Lung (tissue), 13 donors: ENCODE measurements around the gene CCDC150. TPM values are rescaled to one million over a fixed set of nuclear protein-coding genes. Genes with fewer than 3 reads are reported as not detected.

Experiments used
- ATAC-seq: fragments of 200-7000 bp; cut with Tn5 transposase; one replicate; pipeline ENCODE4 v1.9.1; 2020; ENCODE audit warnings: moderate number of reproducible peaks; ENCODE audit not compliant: insufficient read depth, low FRiP score
- DNase-seq, 3 donors: peaks; one replicate each; pipeline ENCODE4 v3.0.0-alpha.2; 2013 to 2017
- H3K27ac ChIP-seq, 2 donors: one replicate each; pipeline ENCODE4 v1.5.1; 2013; ENCODE audit warnings: mild to moderate bottlenecking in 2 of 2, moderate library complexity in 2 of 2, control low read depth in 1 of 2, inconsistent platforms in 1 of 2, low read depth in 1 of 2, low read length in 1 of 2
- H3K27me3 ChIP-seq, 3 donors: one replicate each; pipeline ENCODE4 v1.5.1; 2013; ENCODE audit warnings: low read length in 2 of 3; ENCODE audit not compliant: control insufficient read depth in 3 of 3, insufficient read depth in 3 of 3
- H3K36me3 ChIP-seq, 4 donors: one replicate each; pipeline ENCODE4 v1.5.1; 2013; ENCODE audit warnings: low read length in 4 of 4, mild to moderate bottlenecking in 1 of 4, moderate library complexity in 1 of 4; ENCODE audit not compliant: control insufficient read depth in 4 of 4, insufficient read depth in 4 of 4
- H3K4me1 ChIP-seq, 5 donors: one replicate each; pipeline ENCODE4 v1.5.1; 2013; ENCODE audit warnings: low read length in 5 of 5, mild to moderate bottlenecking in 2 of 5, moderate library complexity in 1 of 5; ENCODE audit not compliant: control insufficient read depth in 5 of 5, insufficient read depth in 5 of 5
- H3K4me3 ChIP-seq: one replicate; pipeline ENCODE4 v1.5.1; 2013; ENCODE audit warnings: mild to moderate bottlenecking, control low read depth, moderate library complexity
- H3K9ac ChIP-seq, 2 donors: one replicate each; pipeline ENCODE4 v1.5.1; 2013; ENCODE audit warnings: low read length in 2 of 2, control low read depth in 1 of 2; ENCODE audit not compliant: insufficient read depth in 1 of 2
- H3K9me3 ChIP-seq, 4 donors: one replicate each; pipeline ENCODE4 v1.5.1; 2013; ENCODE audit warnings: low read length in 3 of 4, mild to moderate bottlenecking in 1 of 4, moderate library complexity in 1 of 4; ENCODE audit not compliant: control insufficient read depth in 4 of 4, insufficient read depth in 3 of 4
- CTCF ChIP-seq: IDR thresholded peaks from 2 replicates; pipeline ENCODE4 v1.5.1; 2012; ENCODE audit warnings: mild to moderate bottlenecking; ENCODE audit errors: control extremely low read depth, extremely low read depth
- WGBS, 2 donors: extraction: QIAGEN DNeasy Blood & Tissue Kit; methylation state at CpG; one replicate each; pipeline ENCODE4 v1.1.7; 2013; 5-methylcytosine and 5-hydroxymethylcytosine counted together
- polyA plus RNA-seq, 2 donors: library from polyadenylated mRNA; stranded (reverse); fragments of 200-250 nt; gene quantifications; one replicate each; pipeline ENCODE4 v1.2.1, GENCODE V29; 2013
- small RNA-seq: library from RNA; depleted of rRNA; stranded (forward); fragments of <200 nt; gene quantifications from one replicate; pipeline ENCODE3, GENCODE V24; 2014; ENCODE audit warnings: low replicate concordance
- total RNA-seq, 2 donors: library from RNA; depleted of rRNA in 1 of 2; stranded (reverse); fragments of >200 nt in 1 of 2; gene quantifications; one replicate each; pipeline ENCODE4 v1.2.1, GENCODE V29; 2014 to 2021
- donor health status: control.
- donor health status: control.
- donor health status: Bipolar disorder and iron deficiency.
- donor health status: healthy.
- donor health status: DM: yes; HTN: yes; CAD: no.

CCDC150 gene
- total and polyA plus RNA-seq, 4 donors = 0.31 to 7.1 (median 0.93) TPM

GRCh38 chr2:196767101-196767500 lies 127.6 kb downstream of the CCDC150 start:
- TF ChIP-seq CTCF = no peak
- H3K27me3 ChIP-seq = no peaks in the 10 kb centered on the region
- peaks cover 10 to 38% (median 28%) of the 10 kb centered on the region in 4 donors for H3K36me3 ChIP-seq
- DNase-seq (no peak), ATAC-seq (no peak)
- no peaks in the 10 kb centered on the region for H3K4me1 ChIP-seq
- WGBS, 2 donors = 80 to 82% methylated on average over 1 of the region's 1 CpG
- H3K4me3 ChIP-seq = no peak overlapping the region
- H3K9me3 ChIP-seq = no peaks in the 10 kb centered on the region
- H3K27ac ChIP-seq = no peak overlapping the region
- H3K9ac ChIP-seq = no peak overlapping the region

Small RNA genes lying within 50 kb of the gene (small RNA-seq; reads per million reads assigned to genes)
- gene RF00424 = not detected

Other genes with a start within 250 kb of the CCDC150 start
- 10 to 100 TPM; 34.2 to 90.0 TPM for gene HECW2, start 46.2 kb upstream of the CCDC150 start, total RNA-seq
- gene HECW2, start 46.2 kb upstream of the CCDC150 start, polyA plus RNA-seq = 1 to 10 TPM; 3.7 to 6.1 TPM
- 10 to 100 TPM; 25.7 to 71.7 TPM for gene GTF3C3, start 160.0 kb downstream of the CCDC150 start, total RNA-seq
- gene GTF3C3, start 160.0 kb downstream of the CCDC150 start, polyA plus RNA-seq = 10 to 100 TPM; 10.7 to 11.4 TPM
- gene C2orf66, start 169.6 kb downstream of the CCDC150 start, total RNA-seq = not detected
- under 1 TPM; 0.02 to 0.18 TPM for gene C2orf66, start 169.6 kb downstream of the CCDC150 start, polyA plus RNA-seq